AML-193 (cell line): ENCODE data around the gene MAP4K4.

Experiments
- DNase-seq, 2 experiments: peaks; one replicate each; lab custom pipeline; 2025; lab: John Stamatoyannopoulos, UW

Gene MAP4K4

GRCh38 chr2:101868525-101868924 lies 171.0 kb downstream of the MAP4K4 start:
- no peak for DNase-seq

DNA sequence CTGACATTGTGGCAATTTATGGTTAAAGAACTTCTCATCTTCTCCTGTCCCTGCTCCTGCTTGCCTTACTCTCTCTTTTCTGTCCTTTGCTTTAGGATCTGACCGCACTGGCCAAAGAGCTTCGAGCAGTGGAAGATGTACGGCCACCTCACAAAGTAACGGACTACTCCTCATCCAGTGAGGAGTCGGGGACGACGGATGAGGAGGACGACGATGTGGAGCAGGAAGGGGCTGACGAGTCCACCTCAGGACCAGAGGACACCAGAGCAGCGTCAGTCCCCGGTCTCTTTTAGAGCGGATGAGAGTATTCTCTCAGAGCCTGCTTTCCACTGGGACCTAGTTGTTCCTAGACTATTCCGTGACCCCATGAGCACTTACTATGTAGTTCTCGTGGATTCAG lies 172.0 kb downstream of the MAP4K4 start:
- DNase-seq = no peak

GRCh38 chr2:101870444-101870843 lies 172.9 kb downstream of the MAP4K4 start:
- DNase-seq = no peak

DNA sequence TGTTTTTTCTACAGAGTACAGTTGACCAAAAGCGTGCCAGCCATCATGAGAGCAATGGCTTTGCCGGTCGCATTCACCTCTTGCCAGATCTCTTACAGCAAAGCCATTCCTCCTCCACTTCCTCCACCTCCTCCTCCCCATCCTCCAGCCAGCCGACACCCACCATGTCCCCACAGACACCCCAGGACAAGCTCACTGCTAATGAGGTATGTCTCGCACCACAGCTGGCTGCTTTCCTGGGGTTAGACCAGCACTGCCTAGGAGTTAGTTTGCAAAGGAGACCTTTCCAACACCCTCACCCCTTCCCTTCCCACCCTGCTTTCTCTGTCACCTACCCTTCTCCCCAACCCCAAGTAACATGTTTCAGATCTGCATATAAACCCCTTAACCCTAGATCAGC lies 174.0 kb downstream of the MAP4K4 start:
- no peak for DNase-seq

DNA sequence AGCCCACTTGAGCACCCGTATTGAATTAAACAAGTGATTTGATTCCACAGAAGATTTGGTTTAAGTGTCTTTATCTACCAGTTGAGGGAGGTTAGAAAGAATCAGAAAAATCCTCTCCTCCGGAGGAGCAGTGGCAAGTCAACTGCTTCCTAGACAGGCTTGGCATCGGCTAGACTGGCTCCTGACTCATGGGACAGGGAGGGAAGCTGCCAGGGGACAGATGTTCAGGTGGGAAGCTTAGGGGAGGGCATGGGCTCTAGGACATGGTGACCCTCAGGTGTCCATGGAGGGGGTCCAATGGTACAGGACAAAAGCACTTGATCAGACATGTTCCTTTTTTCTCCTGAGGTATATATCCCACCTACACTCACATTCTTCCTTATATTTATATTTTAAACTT lies 175.0 kb downstream of the MAP4K4 start:
- DNase-seq = no peak

- peak in 1 of 2 experiments; percentile 7 for DNase-seq
Observed at GRCh38 chr2:101873543-101873942, 176.0 kb downstream of the MAP4K4 start.

GRCh38 chr2:101874069-101874468 lies 176.6 kb downstream of the MAP4K4 start:
- no peak for DNase-seq

DNA sequence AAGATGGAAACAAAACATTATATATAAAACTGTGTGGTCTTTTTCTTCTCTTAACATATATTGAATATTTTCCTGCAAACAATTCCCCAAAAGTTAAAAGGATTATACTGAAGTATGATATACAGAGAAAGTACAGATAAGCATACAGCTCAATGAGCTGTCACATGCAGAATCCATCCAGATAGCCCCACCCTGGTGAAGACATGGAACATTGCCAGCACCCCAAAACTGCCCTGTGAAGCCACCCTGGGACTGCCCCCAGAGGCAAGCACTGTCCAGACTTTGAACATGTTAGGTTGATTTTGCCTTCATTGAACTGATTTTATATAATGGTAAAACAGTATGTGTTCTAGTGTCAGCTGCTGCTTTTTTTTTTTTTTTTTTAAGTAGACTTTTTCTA lies 182.0 kb downstream of the MAP4K4 start:
- DNase-seq = no peak

GRCh38 chr2:101881131-101881530 lies 183.6 kb downstream of the MAP4K4 start:
- DNase-seq = no peak

GRCh38 chr2:101882769-101883307 lies 185.3 kb downstream of the MAP4K4 start:
- DNase-seq = no peak

DNA sequence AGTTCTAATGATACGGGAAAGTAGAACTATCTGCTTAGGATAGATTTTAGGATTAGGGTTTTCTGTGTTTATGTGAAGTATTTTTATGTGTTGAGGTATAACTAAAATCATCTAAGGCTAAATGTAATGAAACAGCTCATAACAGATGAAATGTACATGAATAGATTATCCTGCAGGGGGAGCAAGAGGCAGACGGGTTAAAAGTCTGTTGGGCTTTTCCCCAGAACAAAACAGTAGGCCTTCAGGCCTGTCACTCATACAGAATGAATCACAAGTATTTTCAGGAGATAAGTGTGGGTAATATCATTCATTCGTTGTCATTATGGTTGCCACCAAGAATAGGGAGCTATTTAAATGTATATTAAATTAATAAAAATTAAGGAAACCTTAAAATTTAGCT lies 186.4 kb downstream of the MAP4K4 start:
- DNase-seq = peak; percentile 59 to 67

DNA sequence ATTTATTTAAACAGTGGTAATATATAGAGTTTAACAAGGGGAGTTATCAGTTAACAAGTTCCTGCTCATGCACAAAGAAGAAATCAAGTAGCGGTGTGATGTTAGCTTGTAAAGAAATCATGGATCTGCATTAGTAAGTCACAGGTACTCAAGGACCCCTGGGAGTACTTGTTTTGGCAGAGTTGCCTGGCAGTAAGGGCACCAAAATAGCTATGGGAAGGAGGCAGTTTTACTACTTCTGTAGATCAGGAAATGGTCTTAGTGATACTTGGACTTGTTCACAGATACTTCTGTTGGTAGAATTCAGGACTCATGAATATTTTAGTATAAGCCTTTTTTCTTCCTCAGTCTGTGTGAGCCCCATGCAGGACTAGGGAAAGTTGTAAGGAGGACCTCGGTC lies 186.9 kb downstream of the MAP4K4 start:
- no peak for DNase-seq

GRCh38 chr2:101887328-101887727 lies 189.8 kb downstream of the MAP4K4 start:
- DNase-seq = no peak

- DNase-seq = no peak
Observed at GRCh38 chr2:101889460-101890098, 192.1 kb downstream of the MAP4K4 start.

GRCh38 chr2:101892377-101892776 lies 194.9 kb downstream of the MAP4K4 start:
- no peak for DNase-seq

DNA sequence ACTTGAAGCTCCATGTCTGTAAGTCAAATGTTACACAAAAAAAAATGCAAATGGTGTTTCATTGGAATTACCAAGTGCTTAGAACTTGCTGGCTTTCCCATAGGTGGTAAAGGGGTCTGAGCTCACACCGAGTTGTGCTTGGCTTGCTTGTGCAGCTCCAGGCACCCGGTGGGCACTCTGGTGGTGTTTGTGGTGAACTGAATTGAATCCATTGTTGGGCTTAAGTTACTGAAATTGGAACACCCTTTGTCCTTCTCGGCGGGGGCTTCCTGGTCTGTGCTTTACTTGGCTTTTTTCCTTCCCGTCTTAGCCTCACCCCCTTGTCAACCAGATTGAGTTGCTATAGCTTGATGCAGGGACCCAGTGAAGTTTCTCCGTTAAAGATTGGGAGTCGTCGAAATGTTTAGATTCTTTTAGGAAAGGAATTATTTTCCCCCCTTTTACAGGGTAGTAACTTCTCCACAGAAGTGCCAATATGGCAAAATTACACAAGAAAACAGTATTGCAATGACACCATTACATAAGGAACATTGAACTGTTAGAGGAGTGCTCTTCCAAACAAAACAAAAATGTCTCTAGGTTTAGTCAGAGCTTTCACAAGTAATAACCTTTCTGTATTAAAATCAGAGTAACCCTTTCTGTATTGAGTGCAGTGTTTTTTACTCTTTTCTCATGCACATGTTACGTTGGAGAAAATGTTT lies 196.3 kb downstream of the MAP4K4 start:
- DNase-seq = no peak

GRCh38 chr2:101895039-101895438 lies 197.5 kb downstream of the MAP4K4 start:
- no peak for DNase-seq

DNA sequence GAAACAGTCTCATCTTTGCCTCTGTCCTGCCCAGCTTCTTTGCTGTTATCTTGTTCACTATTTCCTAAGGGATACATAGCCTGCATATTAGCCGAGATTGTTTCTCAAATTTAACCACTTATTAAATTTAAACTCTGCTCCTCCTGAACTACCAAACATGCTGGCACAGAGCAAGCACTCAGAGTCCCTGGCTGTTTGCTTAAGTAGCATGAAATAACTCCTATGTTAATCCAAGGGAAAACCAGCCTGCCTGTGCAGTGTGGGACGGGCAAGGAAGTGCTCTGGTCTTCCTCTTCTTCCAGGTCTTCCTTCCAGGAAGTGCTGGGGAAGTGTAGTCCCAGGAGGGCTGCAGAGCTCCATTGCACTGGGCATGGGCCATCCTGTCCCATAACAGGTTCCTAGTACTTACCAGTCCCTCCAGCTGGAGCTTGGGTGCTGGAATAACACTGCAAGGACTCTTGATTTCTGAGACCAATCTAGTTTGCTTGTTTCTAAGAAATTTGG lies 198.4 kb downstream of the MAP4K4 start:
- no peak for DNase-seq

DNA sequence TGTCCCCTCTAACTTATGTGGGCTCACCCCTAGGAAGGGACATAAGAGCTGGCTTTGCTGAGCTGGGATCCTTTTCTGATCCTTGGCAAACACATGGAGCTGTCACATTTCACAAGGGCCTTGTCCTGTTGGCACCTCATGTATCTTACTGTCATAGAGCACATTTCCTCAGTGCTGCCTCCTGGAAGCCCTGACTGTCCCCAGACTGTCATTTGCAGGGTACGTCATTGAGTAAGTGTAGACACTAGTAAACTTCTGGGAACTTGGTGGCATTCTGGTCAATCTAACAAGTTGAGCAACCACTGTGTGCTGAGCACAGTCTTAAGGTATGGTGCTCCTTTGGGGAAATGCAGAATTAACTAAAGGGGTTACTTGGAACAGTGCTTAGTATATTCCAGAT lies 199.8 kb downstream of the MAP4K4 start:
- DNase-seq = no peak

- no peak for DNase-seq
Observed at GRCh38 chr2:101899265-101899664, 201.8 kb downstream of the MAP4K4 start.

DNA sequence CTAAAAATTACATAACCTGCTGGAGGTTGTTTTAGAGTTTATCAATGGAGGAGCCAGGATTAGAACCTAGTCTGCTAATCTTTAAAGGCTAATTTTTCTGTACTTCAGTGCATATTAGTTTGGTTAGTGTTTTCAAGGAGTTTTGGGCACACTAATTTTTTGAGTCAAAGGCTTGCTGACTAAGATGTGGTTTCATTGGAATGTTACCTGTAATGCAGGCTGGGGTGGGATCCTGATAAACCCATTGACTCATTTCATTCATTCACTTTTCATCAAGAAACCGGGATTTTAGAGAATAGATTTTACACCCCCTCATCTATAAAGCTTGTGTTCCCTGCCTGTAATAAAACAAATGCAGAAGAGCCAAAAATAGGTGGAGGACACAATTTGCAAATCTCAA lies 202.4 kb downstream of the MAP4K4 start:
- no peak for DNase-seq

GRCh38 chr2:101900375-101900774 lies 202.9 kb downstream of the MAP4K4 start:
- DNase-seq = no peak

DNA sequence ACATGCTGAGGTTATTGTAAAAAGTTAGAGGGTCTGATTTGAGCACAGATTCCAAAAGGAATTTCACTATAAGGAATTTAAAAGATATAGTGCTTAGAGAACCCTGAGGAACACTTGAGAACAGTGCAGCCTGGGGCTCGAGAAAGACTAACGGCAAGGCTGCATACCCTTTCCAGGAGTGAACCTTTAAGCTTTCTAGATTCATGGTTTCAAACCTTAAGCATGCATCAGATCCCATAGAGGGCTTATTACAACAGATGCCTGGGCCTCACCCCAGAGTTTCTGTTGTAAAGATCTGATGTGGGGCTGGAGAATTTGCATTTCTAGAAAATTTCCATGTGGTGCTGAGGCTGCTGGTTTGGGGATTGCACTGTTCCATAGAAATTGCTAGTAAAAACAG lies 203.7 kb downstream of the MAP4K4 start:
- no peak for DNase-seq
